HG02759 (cell line): ENCODE results near the gene TBC1D5.
A peak's percentile ranks its signal among the peaks of the same experiment; 100 is the strongest.
"Not testable (repeated sequence)": the region's sequence is repeated elsewhere in the genome, so short reads cannot be mapped to it uniquely, and the experiment has no call there.

Experiments used
- ATAC-seq: cut with Tn5 transposase; IDR thresholded peaks from one replicate; pipeline ENCODE4 v1.9.1; 2021; ENCODE audit warnings: mild to moderate bottlenecking, moderate library complexity; ENCODE audit not compliant: unreplicated experiment

The TBC1D5 gene

GRCh38 chr3:17749281-17749680 lies 6.8 kb upstream of the TBC1D5 start:
- peak; percentile 43 for ATAC-seq

DNA sequence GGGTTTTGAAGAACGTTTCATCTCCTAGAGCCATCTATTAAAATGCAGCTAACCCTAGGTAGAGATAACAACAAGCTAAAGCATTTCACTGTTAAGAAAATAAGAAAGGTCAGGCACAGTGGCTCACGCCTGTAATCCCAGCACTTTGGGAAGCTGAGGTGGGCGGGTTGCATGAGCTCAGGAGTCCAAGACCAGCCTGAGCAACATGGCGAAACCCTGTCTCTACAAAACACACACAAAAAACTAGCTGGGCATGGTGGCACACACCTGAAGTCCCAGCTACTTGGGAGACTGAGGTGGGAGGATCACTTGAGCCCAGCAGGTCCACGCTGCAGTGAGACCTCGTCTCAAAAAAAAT lies 5.4 kb upstream of the TBC1D5 start:
- ATAC-seq, result peak; percentile 11

DNA sequence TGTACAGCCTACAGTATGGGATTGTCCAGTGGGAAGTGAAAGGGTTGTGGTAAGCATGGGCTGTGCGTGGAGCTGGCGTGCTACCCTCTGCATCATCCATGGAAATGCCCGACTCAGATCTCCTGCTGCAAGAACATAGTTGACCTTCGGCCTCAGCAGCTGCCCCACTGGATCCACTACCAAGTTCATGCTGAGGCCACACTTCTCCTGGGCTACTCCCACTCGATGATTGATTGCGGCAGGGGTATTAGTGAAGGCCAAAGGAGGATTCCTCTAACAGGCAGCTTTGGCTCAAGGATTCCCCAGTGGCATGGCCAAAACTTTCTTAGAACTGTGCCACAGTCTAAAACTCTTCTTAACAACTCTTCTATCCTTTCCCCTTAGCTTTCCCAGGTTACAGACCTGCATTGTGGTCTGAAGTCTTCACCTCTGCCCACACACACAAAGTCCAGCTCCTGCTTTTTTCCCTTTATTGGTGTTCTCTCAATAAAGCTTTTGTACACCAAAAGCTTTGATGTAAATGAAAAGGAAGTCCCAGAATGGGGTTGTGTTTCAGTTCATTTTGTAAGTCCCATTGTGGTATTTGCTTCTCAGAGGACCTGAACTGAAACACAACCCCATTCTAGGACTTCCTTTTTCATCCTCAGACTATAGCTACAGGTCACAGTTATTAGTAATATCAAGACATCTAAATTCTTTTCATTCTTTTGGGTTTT lies 4.9 kb upstream of the TBC1D5 start:
- peak; percentile 63 for ATAC-seq

- no peak for ATAC-seq
Observed at GRCh38 chr3:17745894-17746293, 3.5 kb upstream of the TBC1D5 start.

- no peak for ATAC-seq
Observed at GRCh38 chr3:17745301-17745700, 2.9 kb upstream of the TBC1D5 start.

DNA sequence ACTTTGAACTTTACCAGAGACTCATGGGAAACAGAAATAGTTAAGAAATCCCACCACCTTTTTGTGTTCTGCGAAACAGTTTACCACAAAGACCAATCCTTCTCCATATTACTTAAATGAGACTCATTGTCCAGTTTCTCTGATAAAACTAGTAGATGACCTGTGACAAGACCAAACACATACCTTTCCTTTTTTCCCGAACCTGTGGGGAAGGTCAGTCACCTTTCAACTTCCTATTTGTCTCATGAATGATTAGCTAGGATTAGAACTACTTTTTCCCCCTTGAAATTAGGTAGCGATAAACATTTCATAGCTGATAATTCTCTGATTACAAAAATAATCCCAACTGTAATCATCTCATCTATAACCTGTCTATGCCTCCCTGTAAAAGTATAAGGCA lies 2.3 kb upstream of the TBC1D5 start:
- no peak for ATAC-seq

- no peak for ATAC-seq
Observed at GRCh38 chr3:17743658-17743995, 1.2 kb upstream of the TBC1D5 start.

- peak; percentile 2 for ATAC-seq
Observed at GRCh38 chr3:17742880-17743657, 638 bp upstream of the TBC1D5 start.

DNA sequence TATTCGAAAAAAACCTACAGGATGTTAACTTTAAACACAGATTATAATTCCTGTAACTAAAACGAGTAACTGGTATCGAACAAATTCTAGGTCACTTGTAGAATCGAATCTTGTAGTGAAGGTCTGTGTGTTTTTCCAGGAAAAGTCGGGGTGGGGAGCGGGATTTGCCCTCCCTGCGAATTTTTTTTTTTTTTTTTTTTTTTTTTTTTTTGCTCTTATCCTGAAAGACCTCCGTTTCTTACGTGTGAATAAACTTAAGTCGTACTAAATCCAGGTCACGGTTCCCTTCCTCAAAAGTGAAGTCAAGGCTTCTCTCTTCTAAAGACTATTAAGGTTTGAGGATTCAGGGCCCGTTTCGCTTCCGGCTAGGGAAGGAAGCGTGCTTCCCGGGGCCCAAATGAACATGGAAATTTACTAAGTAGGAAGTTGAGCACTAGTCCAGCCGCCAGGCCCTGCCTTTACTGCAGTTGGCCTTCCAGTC lies 770 bp downstream of the TBC1D5 start:
- no peak for ATAC-seq

GRCh38 chr3:17740721-17741141 lies 1.7 kb downstream of the TBC1D5 start:
- no peak for ATAC-seq

DNA sequence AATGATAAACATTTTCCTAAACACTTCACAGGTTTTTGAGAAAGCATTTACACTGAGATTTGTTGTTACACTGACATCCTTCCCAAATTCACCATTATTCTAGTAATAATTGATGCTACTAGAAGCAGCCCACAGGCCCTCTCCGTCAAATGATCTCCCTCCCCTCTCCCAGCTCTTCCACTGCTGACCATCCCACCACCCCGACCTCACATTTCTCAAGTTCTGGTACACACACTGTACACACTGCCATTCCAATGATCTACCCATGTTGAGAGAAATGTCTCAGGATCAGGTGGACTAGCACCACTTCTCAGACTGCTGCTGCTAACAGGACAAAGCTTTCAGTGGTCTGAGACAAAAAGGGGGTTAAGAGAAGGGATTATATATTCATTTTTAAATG lies 3.5 kb downstream of the TBC1D5 start:
- ATAC-seq, result no peak

GRCh38 chr3:17738219-17738618 lies 4.2 kb downstream of the TBC1D5 start:
- no peak for ATAC-seq

DNA sequence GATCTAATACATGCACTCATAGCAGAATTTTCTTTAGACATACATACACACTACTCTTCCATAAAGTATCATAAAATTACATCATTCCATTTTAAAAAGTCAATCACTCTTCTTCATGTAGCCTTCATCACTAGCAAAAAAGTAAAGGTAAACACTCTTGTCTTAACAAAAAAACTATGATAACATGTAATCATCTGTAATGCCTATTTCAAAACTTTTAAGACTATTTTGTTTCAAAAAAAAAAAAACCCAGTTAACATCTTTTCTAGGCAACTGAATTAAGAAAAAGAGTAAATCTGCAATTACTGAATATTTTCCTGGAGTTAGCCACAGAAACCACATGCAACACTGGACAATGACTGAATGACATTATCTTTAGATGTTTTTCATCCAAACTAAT lies 4.8 kb downstream of the TBC1D5 start:
- no peak for ATAC-seq

GRCh38 chr3:17735362-17735761 lies 7.1 kb downstream of the TBC1D5 start:
- not testable (repeated sequence) for ATAC-seq

- ATAC-seq, result no peak
Observed at GRCh38 chr3:17733768-17734167, 8.7 kb downstream of the TBC1D5 start.

GRCh38 chr3:17733215-17733614 lies 9.2 kb downstream of the TBC1D5 start:
- ATAC-seq, result no peak

- no peak for ATAC-seq
Observed at GRCh38 chr3:17730318-17730967, 12.0 kb downstream of the TBC1D5 start.

DNA sequence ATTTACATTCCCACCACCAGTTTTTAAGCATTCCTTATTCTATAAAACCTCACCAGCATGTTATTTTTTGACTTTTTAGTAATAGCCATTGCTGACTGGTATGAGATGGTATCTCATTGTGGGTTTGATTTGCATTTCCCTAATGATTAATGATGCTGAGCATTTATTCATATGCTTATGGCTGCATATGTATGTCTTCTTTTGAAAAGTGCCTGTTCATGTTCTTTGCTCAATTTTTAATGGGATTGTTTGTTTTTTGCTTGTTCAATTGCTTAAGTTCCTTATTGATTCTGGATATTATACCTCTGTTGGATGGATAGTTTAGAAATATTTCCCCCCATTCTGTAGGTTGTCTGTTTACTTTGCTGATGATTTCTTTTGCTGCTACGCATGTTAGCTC lies 16.1 kb downstream of the TBC1D5 start:
- ATAC-seq, result no peak

GRCh38 chr3:17725844-17726243 lies 16.6 kb downstream of the TBC1D5 start:
- ATAC-seq, result not testable (repeated sequence)

DNA sequence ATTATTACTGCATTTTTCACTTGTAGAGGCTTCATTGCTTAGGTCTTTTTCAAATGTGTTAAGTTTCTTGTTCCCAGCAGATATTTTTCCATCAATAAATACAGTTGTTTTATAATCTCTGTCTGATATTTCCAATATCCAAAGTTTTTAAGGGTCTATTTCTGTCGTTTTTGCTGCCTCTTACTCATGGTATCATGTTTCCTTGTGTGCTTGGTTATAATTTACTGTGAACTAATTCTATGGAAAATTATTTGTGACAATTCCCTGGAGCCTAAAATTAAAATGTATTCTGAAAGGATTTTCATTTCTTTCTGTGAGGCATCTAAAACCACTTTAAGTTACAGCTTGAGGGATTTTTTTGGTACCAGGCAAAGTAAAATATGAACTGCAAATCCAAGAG lies 17.5 kb downstream of the TBC1D5 start:
- ATAC-seq, result no peak

DNA sequence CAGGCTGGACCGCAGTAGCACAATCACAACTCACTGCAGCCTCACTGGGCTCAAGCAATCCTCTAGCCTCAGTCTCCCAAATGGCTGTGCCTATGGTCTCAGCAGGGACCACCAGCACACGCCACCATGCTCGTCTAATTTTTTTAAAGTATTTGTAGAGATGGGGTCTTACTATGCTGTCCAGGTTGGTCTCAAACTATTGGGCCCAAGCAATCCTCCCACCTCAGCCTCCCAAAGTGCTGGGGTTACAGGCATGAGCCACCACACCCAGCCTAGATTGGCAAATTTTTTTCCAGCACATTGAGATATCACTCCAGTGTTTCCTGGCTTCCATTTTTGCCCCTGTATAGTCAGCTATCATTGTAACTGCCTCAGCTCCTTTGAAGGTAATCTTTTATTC lies 18.3 kb downstream of the TBC1D5 start:
- ATAC-seq, result no peak

DNA sequence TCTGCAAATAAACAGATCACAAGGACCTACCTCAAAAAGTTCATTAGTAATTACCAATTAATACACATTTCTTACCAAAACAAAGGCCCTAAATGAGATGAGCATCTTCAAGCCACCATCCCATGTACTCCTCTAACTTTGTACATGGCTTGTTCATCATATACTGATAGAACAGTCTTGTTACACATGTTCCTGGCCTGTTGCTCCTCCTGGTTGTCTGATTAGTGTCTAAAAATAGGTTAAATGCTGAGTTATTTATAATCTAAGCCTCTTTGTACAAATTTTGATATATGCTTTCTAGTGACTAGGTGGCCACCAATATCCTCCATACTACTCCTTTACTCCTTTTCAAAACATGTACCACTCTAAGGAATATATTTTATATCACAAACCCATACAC lies 25.0 kb downstream of the TBC1D5 start:
- no peak for ATAC-seq
